ENCODE results near the gene SMAD5.

The SMAD5 gene

GRCh38 chr5:136115183-136115865 is 17.3 kb upstream of the SMAD5 start:
- TF ChIP-seq CTCF (IDR thresholded peaks at IDR 0.05; ENCODE audit: low read depth, low read length): no peak
- no peak overlapping the region for H3K4me3 ChIP-seq (ENCODE audit: low read depth, low read length)

- H3K4me3 ChIP-seq (ENCODE audit: low read depth, low read length): no peak overlapping the region
- no peak for TF ChIP-seq CTCF (IDR thresholded peaks at IDR 0.05; ENCODE audit: low read depth, low read length)
Observed at GRCh38 chr5:136120529-136120928, 12.1 kb upstream of the SMAD5 start.

- no peak for TF ChIP-seq CTCF (IDR thresholded peaks at IDR 0.05; ENCODE audit: low read depth, low read length)
- no peak overlapping the region for H3K4me3 ChIP-seq (ENCODE audit: low read depth, low read length)
Observed at GRCh38 chr5:136123236-136123768, 9.3 kb upstream of the SMAD5 start.

GRCh38 chr5:136127560-136127959 is 5.1 kb upstream of the SMAD5 start:
- H3K4me3 ChIP-seq (ENCODE audit: low read depth, low read length): no peak overlapping the region
- no peak for TF ChIP-seq CTCF (IDR thresholded peaks at IDR 0.05; ENCODE audit: low read depth, low read length)

GRCh38 chr5:136128481-136128880 is 4.2 kb upstream of the SMAD5 start:
- no peak overlapping the region for H3K4me3 ChIP-seq (ENCODE audit: low read depth, low read length)
- no peak for TF ChIP-seq CTCF (IDR thresholded peaks at IDR 0.05; ENCODE audit: low read depth, low read length)

- no peak overlapping the region for H3K4me3 ChIP-seq (ENCODE audit: low read depth, low read length)
- no peak for TF ChIP-seq CTCF (IDR thresholded peaks at IDR 0.05; ENCODE audit: low read depth, low read length)
Observed at GRCh38 chr5:136129445-136129844, 3.2 kb upstream of the SMAD5 start.

- no peak for TF ChIP-seq CTCF (IDR thresholded peaks at IDR 0.05; ENCODE audit: low read depth, low read length)
- no peak overlapping the region for H3K4me3 ChIP-seq (ENCODE audit: low read depth, low read length)
Observed at GRCh38 chr5:136130581-136130980, 2.1 kb upstream of the SMAD5 start.
